Measurements from ENCODE around the gene CCL26. TPM values are rescaled to one million over a fixed set of nuclear protein-coding genes. Genes with fewer than 3 reads are reported as not detected.

The CCL26 gene
- total and polyA plus RNA-seq, 2 of the 13 experiments (the other 11 are each of a cell fraction or from before 2014, with no cell fraction given): 0.16 TPM; not detected in 1

GRCh38 chr7:75727881-75728593 lies 44.0 kb downstream of the CCL26 start (continued):
- TF ChIP-seq SRF (IDR thresholded peaks at IDR 0.05; ENCODE audit: low read depth, low read length) (no peak), TEF (CRISPR knock-in tag; IDR thresholded peaks at IDR 0.05) (no peak), CBFB (CRISPR knock-in tag; IDR thresholded peaks at IDR 0.05) (peak; percentile 95), ZNF432 (CRISPR knock-in tag; IDR thresholded peaks at IDR 0.05; ENCODE audit: borderline replicate concordance) (no peak), CENPX (CRISPR knock-in tag; IDR thresholded peaks at IDR 0.05) (no peak), JUNB (CRISPR knock-in tag; IDR thresholded peaks at IDR 0.05; ENCODE audit: borderline replicate concordance) (no peak), ZNF160 (CRISPR knock-in tag; IDR thresholded peaks at IDR 0.05) (no peak), CBX1 (IDR thresholded peaks at IDR 0.05; ENCODE audit: low read depth) (no peak), MYC (CRISPR knock-in tag; IDR thresholded peaks at IDR 0.05; ENCODE audit: borderline replicate concordance) (no peak), TOPORS (CRISPR knock-in tag; IDR thresholded peaks at IDR 0.05) (no peak), KMT2A (CRISPR knock-in tag; IDR thresholded peaks at IDR 0.05) (no peak), ZSCAN30 (CRISPR knock-in tag; IDR thresholded peaks at IDR 0.05) (no peak), ZNF333 (CRISPR knock-in tag; IDR thresholded peaks at IDR 0.05; ENCODE audit: borderline replicate concordance) (no peak), ELF3 (CRISPR knock-in tag; IDR thresholded peaks at IDR 0.05) (peak; percentile 59), TAF15 (IDR thresholded peaks at IDR 0.05; ENCODE audit: low read depth, low read length, poor library complexity, severe bottlenecking) (no peak), BCLAF1 (IDR thresholded peaks at IDR 0.05) (no peak), ZKSCAN5 (CRISPR knock-in tag; IDR thresholded peaks at IDR 0.05) (no peak)
- TF ChIP-seq, protein P1, sequence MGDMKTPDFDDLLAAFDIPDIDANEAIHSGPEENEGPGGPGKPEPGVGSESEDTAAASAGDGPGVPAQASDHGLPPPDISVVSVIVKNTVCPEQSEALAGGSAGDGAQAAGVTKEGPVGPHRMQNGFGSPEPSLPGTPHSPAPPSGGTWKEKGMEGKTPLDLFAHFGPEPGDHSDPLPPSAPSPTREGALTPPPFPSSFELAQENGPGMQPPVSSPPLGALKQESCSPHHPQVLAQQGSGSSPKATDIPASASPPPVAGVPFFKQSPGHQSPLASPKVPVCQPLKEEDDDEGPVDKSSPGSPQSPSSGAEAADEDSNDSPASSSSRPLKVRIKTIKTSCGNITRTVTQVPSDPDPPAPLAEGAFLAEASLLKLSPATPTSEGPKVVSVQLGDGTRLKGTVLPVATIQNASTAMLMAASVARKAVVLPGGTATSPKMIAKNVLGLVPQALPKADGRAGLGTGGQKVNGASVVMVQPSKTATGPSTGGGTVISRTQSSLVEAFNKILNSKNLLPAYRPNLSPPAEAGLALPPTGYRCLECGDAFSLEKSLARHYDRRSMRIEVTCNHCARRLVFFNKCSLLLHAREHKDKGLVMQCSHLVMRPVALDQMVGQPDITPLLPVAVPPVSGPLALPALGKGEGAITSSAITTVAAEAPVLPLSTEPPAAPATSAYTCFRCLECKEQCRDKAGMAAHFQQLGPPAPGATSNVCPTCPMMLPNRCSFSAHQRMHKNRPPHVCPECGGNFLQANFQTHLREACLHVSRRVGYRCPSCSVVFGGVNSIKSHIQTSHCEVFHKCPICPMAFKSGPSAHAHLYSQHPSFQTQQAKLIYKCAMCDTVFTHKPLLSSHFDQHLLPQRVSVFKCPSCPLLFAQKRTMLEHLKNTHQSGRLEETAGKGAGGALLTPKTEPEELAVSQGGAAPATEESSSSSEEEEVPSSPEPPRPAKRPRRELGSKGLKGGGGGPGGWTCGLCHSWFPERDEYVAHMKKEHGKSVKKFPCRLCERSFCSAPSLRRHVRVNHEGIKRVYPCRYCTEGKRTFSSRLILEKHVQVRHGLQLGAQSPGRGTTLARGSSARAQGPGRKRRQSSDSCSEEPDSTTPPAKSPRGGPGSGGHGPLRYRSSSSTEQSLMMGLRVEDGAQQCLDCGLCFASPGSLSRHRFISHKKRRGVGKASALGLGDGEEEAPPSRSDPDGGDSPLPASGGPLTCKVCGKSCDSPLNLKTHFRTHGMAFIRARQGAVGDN (CRISPR knock-in tag; IDR thresholded peaks at IDR 0.05): peak; percentile 54
- TF ChIP-seq, protein P2, sequence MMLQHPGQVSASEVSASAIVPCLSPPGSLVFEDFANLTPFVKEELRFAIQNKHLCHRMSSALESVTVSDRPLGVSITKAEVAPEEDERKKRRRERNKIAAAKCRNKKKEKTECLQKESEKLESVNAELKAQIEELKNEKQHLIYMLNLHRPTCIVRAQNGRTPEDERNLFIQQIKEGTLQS (CRISPR knock-in tag; IDR thresholded peaks at IDR 0.05): no peak
- TF ChIP-seq, protein P3, sequence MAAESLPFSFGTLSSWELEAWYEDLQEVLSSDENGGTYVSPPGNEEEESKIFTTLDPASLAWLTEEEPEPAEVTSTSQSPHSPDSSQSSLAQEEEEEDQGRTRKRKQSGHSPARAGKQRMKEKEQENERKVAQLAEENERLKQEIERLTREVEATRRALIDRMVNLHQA (CRISPR knock-in tag; IDR thresholded peaks at IDR 0.05): no peak

All from HepG2 (cell line).